A549 (cell line): ENCODE data around the gene MMD.

Experiments
- POLR2AphosphoS2 ChIP-seq: conservative IDR thresholded peaks from 2 replicates; pipeline ENCODE4 v1.6.1; 2012; ENCODE audit warnings: low read length, improper control_type of control experiment, inconsistent platforms
- SMC3 ChIP-seq: fragments of >200 bp; sonication (Bioruptor Twin); formaldehyde crosslinking; IDR thresholded peaks from 3 replicates; pipeline ENCODE4 v1.6.1; 2018; ENCODE audit warnings: inconsistent platforms
- ZC3H11A ChIP-seq: fragments of 450-650 bp; IDR thresholded peaks from 2 replicates; pipeline ENCODE4 v1.6.1; 2014; ENCODE audit warnings: antibody characterized with exemption, mild to moderate bottlenecking
- TF ChIP-seq, protein P1 (sequence below): fragments of >200 bp; sonication (Bioruptor Twin); formaldehyde crosslinking; IDR thresholded peaks from 3 replicates; pipeline ENCODE4 v1.5.1; 2016
- TF ChIP-seq, protein P2 (sequence below): fragments of 200-600 bp; sonication (generic); IDR thresholded peaks from 2 replicates; pipeline ENCODE4 v1.6.1; 2016; ENCODE audit warnings: antibody characterized with exemption, mild to moderate bottlenecking, moderate library complexity

GRCh38 chr17:55454906-55455474 is 33.4 kb upstream of the MMD start:
- TF ChIP-seq ZC3H11A (no peak), POLR2AphosphoS2 (no peak), SMC3 (peak; percentile 84)
- TF ChIP-seq, protein P1, sequence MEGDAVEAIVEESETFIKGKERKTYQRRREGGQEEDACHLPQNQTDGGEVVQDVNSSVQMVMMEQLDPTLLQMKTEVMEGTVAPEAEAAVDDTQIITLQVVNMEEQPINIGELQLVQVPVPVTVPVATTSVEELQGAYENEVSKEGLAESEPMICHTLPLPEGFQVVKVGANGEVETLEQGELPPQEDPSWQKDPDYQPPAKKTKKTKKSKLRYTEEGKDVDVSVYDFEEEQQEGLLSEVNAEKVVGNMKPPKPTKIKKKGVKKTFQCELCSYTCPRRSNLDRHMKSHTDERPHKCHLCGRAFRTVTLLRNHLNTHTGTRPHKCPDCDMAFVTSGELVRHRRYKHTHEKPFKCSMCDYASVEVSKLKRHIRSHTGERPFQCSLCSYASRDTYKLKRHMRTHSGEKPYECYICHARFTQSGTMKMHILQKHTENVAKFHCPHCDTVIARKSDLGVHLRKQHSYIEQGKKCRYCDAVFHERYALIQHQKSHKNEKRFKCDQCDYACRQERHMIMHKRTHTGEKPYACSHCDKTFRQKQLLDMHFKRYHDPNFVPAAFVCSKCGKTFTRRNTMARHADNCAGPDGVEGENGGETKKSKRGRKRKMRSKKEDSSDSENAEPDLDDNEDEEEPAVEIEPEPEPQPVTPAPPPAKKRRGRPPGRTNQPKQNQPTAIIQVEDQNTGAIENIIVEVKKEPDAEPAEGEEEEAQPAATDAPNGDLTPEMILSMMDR = no peak
- TF ChIP-seq, protein P2, sequence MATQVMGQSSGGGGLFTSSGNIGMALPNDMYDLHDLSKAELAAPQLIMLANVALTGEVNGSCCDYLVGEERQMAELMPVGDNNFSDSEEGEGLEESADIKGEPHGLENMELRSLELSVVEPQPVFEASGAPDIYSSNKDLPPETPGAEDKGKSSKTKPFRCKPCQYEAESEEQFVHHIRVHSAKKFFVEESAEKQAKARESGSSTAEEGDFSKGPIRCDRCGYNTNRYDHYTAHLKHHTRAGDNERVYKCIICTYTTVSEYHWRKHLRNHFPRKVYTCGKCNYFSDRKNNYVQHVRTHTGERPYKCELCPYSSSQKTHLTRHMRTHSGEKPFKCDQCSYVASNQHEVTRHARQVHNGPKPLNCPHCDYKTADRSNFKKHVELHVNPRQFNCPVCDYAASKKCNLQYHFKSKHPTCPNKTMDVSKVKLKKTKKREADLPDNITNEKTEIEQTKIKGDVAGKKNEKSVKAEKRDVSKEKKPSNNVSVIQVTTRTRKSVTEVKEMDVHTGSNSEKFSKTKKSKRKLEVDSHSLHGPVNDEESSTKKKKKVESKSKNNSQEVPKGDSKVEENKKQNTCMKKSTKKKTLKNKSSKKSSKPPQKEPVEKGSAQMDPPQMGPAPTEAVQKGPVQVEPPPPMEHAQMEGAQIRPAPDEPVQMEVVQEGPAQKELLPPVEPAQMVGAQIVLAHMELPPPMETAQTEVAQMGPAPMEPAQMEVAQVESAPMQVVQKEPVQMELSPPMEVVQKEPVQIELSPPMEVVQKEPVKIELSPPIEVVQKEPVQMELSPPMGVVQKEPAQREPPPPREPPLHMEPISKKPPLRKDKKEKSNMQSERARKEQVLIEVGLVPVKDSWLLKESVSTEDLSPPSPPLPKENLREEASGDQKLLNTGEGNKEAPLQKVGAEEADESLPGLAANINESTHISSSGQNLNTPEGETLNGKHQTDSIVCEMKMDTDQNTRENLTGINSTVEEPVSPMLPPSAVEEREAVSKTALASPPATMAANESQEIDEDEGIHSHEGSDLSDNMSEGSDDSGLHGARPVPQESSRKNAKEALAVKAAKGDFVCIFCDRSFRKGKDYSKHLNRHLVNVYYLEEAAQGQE = no peak
